ENCODE data around the gene VPS45.
"Not testable (repeated sequence)": the region's sequence is repeated elsewhere in the genome, so short reads cannot be mapped to it uniquely, and the experiment has no call there.

VPS45 gene, protein sequence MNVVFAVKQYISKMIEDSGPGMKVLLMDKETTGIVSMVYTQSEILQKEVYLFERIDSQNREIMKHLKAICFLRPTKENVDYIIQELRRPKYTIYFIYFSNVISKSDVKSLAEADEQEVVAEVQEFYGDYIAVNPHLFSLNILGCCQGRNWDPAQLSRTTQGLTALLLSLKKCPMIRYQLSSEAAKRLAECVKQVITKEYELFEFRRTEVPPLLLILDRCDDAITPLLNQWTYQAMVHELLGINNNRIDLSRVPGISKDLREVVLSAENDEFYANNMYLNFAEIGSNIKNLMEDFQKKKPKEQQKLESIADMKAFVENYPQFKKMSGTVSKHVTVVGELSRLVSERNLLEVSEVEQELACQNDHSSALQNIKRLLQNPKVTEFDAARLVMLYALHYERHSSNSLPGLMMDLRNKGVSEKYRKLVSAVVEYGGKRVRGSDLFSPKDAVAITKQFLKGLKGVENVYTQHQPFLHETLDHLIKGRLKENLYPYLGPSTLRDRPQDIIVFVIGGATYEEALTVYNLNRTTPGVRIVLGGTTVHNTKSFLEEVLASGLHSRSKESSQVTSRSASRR

DNA sequence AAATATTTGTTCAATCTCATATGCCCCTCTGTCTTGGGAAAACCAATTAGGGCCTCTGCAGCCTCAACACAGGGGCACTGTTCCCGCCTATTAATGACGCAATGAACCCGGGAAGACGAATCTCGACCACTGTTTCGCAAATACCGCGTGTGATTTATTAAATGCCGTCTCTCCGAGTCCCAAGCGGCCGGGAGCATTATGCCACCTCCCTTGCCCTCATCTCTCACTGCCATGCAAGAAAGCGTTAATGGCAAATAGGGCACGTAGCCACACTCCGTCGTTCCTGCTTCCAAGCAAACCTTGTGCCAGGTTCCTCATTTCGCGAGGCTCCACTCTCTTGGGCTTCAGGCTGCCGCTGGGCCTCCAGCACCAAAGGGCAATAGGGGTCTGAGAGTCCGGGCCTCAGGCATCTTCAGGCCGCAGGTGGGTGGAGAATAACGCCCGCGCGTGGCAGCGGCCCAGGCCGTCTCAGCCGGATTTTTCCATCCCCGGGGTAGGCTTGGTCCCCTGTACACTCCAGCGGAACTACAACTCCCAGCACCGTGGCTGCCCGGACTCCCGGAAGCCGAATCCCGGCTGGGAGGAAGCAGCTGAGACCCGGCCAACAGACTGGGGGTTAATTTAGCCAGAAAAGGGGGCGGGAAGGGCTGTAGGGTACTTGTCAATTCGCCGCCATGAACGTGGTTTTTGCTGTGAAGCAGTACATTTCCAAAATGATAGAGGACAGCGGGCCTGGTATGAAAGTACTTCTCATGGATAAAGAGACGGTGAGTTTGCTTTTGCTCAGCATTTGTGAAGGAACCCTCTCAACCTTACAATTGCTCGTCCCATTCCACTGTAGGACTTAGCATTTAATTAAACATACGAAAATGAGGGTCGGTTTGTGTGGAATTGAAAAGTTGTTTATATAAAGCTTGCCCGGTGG, at the start of gene VPS45:
VPS45 (plus strand) TSS at position 593 of the 925 bp plus-strand sequence; CDS start at position 675, 82 bp downstream.
- DNase-seq, result peak; percentile 87 to 91

DNA sequence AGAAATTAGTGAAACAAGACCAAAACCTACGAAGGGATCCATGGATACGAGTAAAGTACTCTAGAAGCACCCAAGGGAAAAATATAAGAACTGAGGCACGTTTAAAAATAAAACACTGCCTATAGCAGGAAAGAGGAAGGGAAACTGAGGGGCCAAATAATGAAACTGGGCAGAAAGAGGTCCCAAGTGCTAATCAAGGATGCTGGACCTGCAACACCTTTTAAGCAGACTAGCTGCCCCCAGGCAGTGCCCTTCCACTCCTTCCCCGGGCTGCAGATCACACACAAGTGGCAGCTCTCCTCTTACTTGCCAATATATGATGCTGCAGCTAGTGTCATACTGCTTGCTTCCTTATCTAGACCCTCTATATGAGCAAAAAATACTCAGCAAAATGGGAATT, 49.4 kb upstream of the VPS45 start:
- no peak for DNase-seq

DNA sequence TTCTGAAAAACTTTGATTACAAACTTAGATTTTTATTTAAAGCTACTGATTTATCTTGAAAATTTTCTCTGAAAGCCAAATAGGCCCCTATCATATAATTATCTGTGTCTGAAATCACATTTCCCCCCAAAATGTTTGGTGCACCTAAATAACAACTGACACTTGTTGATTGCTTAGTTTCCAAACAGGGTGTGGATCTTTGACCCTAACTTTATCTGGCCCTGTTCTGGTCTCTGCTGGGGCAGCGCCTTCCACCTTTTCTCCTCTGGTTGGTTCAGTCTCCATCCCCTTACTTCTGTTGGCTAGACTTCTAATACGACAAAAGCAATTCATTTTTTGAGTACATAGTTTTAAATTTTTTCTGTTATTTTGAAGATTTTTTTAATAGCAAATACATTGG, 46.9 kb upstream of the VPS45 start:
- DNase-seq, result no peak

DNA sequence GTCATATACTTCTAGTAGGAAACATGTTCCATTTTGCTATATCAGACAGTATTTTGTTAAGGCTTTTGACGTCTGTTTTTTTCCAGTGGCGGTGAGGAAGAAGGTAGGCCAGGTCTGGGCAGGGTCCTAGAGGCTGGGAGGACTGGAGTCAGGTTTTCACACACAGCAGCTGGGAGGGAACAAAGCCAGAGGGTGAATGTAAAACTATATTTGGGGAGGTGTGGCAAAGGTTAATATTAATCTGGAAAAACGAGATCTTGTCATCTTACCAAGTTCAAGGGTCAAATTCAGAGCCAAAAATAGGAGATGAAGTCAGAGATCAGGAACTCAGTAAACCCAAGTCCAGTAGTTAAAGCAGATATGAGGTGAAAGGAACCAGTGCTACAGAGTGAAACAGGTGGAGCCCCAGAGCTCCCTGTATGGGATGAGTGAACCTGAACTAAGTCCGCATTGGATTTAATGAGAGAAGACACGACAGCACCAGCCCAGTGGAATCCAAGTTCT, 46.3 kb upstream of the VPS45 start:
- no peak for DNase-seq

DNA sequence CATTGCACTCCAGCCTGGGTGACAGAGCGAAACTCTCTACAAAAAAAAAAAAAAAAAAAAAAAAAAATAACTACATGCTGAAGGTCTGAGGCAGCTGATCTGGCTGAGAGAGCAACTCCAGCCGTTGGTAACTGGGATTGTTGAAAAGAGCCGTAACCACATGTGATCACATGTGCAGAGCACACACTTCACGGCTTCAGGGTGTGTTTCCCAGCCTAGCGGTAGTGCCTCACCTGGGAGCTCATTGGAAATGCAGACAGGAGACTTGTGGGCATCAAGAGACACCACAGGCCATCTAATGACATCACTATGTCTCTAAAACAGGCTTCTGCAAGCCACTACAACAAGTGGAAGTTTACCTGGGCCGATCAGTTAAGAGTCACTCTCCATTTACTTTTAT, 45.2 kb upstream of the VPS45 start:
- DNase-seq, result no peak

DNA sequence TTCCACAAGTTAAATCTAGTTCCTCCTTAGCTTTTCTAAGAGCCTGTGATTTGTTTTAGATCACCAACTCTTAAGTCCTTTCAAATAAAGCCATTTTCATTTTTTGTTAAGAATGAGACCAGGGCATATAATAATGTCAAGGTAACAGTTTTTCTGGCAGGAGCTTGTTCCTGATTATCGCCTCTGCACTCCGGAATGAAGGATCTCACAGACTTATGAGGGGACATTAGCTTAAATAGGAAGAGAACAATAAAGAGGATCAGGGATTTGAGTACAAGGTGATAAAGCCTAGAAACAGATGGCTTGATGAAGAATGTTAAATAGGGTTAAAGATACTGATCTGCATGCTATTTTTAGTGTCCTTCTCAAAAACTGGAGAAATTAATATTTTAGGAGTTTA, 43.4 kb upstream of the VPS45 start:
- DNase-seq, result no peak

DNA sequence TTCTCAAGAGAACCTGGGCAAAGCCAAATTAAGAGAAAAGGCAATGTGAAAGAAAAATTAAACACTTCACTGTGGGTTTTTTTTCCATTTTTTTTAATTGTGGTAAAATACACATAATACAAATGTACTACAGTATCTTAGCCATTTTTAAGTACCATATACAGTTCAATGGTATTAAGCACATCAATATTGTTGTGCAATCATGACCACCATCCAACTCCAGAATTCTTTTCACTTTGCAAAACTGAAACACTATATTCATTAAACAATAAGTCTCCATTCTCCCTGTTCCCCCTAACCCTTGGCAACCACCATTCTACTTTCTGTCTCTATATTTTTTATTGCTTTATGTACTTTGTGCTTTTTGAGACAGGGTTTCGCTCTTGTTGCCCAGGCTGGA, 39.3 kb upstream of the VPS45 start:
- DNase-seq, result no peak

DNA sequence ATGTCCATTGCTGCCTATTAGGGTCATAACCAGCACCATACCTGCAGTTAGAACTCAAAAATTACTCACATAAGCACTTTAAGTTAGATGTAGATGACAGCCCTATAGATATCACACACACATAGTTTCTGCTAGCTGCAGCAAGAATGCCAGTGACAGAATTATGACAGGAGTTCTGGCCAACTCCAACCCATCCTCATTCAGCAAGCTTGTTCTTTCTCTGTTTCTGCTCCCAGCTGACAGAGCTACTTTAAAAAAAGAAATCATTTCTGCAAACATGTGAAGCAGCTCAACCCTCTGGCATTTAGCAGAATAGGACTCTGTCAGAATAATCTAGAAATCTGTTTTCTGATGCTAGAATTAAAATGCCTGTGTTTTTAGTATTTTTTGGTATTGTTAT, 33.2 kb upstream of the VPS45 start:
- DNase-seq, result no peak

DNA sequence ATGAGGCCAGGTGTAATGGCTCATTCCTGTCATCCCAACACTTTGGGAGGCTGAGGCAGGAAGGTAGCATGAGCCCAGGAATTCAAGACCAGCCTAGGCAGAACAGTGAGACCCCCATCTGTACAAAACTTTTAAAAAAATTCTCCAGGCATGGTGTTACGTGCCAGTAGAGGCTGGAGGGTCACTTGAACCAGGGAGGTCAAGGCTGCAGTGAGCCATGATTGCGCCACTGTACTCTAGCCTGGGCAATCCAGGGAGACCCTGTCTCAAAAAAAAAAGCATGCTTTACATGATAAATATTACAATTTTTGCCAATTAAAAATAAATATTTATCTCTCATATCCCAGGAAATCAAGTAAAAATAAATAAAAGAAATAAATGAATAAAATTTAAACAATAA, 17.6 kb upstream of the VPS45 start:
- DNase-seq, result no peak

DNA sequence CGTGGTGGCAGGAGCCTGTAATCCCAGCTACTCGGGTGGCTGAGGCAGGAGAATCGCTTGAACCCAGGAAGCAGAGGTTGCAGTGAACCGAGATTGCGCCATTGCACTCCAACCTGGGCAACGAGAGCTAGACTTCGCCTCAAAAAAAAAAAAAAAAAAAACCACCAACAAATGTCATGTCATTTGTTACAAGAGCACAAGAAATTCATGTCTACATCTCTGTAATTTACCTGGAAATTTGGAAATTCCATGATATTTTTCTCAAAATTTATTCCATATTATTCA, 16.5 kb upstream of the VPS45 start:
- DNase-seq, result no peak

DNA sequence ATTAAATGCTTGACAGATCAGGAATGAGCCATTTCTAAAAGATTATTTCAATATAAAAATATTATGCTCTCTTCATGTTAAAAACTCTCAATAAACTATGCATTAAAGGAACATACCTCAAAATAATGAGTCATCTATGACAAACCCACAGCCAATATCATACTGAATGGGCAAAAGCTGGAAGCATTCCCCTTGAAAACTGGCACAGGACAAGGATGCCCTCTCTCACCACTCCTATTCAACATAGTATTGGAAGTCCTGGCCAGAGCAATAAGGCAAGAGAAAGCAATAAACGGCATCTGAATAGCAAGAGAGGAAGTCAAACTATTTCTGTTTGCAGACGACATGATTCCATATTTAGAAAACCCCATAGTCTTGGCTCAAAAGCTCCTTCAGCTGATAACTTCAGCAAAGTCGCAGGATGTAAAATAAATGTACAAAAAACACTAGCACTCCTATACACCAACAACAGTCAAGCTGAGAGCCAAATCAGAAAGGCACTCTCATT, 15.6 kb upstream of the VPS45 start:
- DNase-seq, result not testable (repeated sequence)

DNA sequence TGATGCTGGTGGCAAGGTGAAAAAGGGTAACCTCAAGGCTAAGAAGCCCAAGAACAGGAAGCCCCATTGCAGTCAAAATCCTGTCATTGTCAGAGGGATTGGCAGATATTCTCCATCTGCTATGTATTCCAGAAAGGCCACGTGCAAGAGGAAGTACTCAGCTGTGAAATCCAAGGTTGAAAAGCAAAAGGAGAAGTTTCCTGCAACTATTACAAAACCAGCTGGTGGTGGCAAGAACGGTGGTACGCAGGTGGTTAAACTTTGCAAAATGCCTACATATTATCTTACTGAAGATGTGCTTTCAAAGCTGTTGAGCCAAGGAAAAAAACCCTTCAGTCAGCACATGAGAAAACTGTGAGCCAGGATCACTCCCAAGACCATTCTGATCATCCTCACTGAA, 13.7 kb upstream of the VPS45 start:
- no peak for DNase-seq

DNA sequence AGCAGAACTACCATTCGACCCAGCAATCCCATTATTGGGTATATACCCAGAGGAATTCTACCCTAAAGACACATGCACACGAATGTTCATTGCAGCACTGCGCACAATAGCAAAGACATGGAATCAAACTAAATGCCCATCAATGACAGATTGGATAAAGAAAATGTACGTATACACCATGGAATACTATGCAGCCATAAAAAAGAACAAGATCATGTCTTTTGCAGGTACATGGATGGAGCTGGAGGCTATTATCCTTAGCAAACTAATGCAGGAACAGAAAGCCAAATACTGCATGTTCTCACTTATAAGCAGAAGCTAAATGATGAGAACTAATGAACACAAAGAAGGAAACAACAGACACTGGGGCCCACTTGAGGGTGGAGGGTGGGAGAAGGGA, 12.1 kb upstream of the VPS45 start:
- DNase-seq, result not testable (repeated sequence)

DNA sequence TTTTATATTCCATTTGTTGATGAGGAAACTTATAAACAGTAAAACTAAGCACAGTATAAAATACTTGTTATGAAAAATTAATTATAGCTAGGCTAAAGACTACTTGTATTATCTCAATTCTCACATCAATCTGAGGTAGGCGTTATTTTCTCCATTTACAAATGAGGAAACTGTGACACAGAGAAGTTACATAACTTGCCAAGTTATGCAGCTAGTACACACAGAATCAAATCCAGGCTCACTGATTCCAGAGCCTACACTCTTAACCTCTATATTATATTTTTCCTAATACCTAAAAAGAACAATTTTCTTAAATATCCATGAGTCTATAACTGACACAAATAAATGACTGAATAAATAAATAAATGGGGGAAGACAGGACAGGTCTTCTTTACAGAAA, 11.2 kb upstream of the VPS45 start:
- no peak for DNase-seq

DNA sequence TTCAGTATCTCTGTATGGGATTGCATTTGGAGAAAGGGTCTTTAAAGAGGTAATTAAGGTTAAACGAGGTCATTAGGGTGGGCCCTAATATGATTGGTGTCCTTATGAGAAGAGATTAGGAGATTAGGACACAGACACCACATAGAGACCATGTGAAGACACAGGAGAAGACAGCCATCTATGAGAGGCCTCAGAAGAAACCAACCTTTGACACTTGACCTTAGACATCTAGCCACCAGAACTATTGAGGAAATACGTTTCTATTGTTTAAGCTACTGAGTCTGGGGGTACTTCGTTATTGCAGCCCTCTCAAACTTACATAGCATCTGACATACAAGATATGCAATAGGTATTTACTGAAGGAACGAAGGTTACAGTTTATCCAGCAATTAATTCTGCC, 7.3 kb upstream of the VPS45 start:
- no peak for DNase-seq

DNA sequence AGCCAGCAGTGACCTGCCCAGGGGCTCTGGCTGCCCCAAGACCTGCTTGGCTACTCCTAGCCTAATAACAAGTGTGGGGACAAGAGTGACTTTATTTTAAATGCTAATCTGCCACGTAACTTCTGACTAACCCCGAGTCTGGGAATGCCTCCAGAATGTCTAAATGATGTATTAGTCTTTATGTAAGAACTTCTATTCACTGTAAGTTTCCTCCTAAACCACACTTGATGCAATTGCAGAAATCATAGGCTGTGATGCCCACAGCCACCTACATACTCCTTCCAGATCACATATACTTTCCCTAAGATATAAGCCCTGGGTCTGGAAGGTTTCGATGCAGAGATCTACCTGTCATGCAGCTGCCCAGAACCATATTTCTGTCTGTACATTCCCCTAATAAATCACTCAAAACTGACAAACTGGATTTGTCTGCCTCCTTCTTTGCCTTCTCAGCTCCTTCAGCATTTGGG, 5.9 kb upstream of the VPS45 start:
- DNase-seq, result no peak

DNA sequence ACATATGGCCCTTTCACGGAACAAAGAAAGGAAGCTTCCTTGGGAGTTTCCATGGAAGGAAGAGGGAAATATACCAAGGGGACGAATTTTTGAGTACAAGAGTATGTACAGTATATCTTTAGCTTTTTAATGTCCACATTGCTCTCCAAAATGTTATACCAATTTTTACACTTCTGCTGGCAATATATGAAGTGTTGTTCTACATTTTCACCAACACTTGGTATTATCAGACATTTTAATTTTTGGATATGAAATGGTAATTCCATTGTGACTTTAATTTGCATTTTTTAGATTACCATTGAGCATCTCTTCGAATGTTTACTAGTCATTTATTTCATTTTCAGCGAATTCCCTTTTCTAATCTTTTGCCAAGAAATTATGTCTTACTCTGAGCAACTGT, 5.5 kb upstream of the VPS45 start:
- no peak for DNase-seq

DNA sequence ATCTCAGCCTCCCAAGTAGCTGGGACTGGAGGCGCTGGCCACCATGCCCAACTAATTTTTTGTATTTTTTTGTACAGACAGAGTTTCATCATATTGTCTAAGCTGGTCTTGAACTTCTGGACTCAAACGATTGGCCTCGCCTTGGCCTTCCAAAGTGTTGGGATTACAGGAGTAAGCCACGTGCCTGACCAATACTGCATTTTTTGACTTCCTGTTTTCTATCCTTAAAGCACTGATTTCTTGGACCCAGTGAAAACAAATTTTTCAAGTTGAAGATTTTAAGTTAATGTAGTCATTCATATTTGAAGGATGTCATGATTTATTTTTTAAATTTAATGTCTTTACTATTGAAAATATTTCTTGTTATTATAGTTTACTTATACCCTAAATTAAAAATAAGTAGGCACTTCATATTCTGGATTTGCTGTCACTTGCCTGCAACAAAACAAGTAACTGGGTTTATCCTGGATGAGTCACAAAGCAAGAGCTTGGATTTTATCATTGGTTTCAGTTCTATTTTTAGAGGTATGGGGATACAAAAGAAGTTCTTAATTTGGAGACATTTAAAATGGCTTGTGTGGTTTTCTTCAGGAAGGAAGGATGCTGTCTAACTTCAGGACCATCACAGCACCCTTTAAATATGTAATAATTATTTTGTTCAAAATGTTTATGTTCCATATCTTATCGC, 2.2 kb upstream of the VPS45 start:
- no peak for DNase-seq

DNA sequence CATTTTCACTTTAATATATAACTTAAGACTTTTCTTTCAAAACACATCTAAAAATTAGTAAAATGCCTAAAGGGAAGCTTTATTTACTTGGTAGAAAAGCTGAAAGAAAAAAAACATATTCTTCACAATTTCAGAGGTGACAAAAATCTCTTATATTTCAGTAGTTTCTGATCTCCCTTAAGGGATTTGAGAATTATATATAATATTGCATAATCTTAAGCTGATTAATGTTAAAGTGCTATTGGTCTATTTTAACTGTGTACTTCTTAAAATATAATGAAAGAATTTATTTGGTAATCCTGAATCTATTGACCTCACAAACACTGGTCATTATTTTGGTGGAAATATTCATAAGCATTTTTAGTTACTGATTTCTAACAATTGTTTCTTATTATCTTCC, 1.2 kb upstream of the VPS45 start:
- DNase-seq, result no peak

DNA sequence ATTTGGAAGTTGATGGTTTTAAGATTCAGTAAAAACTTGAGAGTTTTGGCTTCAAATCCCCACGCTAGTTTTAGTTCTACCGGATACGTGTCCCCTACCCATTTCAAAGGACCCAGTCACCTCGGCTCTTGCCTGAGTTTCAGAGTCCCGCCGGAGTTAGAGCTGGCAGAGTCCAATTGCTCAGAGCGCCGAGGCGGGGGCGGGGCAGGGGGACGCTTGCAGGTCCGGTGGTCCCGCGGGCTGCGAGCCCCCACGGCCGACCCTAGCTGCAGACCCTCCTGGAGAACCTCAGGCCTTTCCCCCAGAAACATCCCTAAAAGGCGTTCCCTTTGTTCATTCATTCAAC, 765 bp upstream of the VPS45 start:
- peak; percentile 53 to 60 for DNase-seq

DNA sequence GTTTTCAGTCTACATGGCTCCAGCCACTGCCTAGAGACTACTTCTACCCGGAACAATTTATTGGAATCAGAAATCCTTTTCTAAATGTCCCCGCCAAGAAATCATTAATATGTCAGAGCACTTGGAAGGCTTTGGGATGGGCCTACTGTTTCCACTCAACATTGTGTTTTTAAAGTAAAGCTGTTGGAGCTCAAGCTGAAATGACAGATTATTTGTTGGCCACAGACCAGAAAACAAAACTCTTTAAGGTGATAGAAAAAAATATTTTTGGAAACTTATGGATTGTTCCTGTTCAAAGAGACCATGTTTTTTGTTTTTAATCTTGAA, 496 bp downstream of the VPS45 start:
- DNase-seq, result no peak

DNA sequence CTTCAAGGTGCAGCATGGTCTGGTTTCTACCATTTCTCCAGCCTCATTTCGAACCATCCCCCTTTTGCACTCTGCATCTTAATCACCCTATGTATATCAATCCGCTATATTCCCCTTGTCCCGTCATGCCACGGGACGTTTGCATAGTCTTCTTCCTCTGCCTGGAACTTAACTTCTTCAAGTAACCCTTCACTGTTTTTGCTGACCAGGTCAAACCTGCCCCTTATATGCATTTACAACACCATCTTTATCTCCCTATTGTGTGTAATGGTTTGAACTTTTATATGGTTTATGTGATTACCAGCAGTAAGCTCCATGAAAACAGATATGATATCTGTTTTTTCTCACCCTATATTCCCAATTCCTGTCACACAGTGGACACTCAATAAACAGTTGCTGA, 2.3 kb downstream of the VPS45 start:
- no peak for DNase-seq

DNA sequence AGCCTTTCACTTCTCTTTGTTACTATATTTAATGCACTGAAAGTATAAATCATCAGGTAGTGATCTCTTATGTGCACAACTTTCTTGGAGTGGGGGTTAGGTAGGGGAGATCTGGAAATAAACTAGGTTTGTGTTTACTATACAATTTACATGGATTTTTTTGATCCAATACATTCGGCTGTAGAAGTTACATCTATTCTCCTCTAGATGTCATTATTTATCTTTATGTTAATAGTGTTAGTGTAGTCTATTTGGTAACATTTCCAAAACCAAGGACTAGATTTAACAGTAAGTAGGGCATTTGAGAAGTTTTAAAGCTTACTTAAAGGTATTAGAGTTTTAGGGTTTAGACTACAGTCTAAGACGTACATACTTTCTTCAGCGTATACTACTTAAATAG, 5.4 kb downstream of the VPS45 start:
- DNase-seq, result no peak
